Ishikawa (cell line): ENCODE data around the gene GJC1.

Source experiments
- EGR1 ChIP-seq: IDR thresholded peaks from 2 replicates; pipeline ENCODE4 v1.6.1; 2012
- EP300 ChIP-seq: IDR thresholded peaks from 2 replicates; pipeline ENCODE4 v1.6.1; 2012; ENCODE audit warnings: borderline replicate concordance
- NFIC ChIP-seq: IDR thresholded peaks from 2 replicates; pipeline ENCODE4 v1.6.1; 2012
- RAD21 ChIP-seq: IDR thresholded peaks from 2 replicates; pipeline ENCODE4 v1.6.1; 2012; ENCODE audit warnings: low read depth
- REST ChIP-seq: IDR thresholded peaks from 2 replicates; pipeline ENCODE4 v1.6.1; 2012; ENCODE audit warnings: low read depth, mild to moderate bottlenecking
- TCF12 ChIP-seq: IDR thresholded peaks from 2 replicates; pipeline ENCODE4 v1.6.1; 2012; ENCODE audit warnings: low read depth
- TEAD4 ChIP-seq: IDR thresholded peaks from 2 replicates; pipeline ENCODE4 v1.6.1; 2012
- USF1 ChIP-seq: IDR thresholded peaks from 2 replicates; pipeline ENCODE4 v1.6.1; 2012
- YY1 ChIP-seq: IDR thresholded peaks from 2 replicates; pipeline ENCODE4 v1.6.1; 2012; ENCODE audit warnings: low read depth

GRCh38 chr17:44863061-44863918, 33.2 kb upstream of the GJC1 start:
- TF ChIP-seq YY1 (no peak), TCF12 (no peak), USF1 (no peak), NFIC (no peak), RAD21 (no peak), EGR1 (no peak), EP300 (no peak), REST (no peak), TEAD4 (no peak)
